Fibroblast of skin of left quadriceps (primary cell): Measurements from ENCODE around the gene PTRHD1.
"Not testable (repeated sequence)": the region's sequence is repeated elsewhere in the genome, so short reads cannot be mapped to it uniquely, and the experiment has no call there.

ENCODE experiments used
- DNase-seq, 2 experiments: peaks; one replicate each; pipeline ENCODE4 v3.0.0-alpha.2; 2013; ENCODE audit warnings: low read depth in 2 of 2

The PTRHD1 gene

GRCh38 chr2:24809316-24810007 lies 16.3 kb upstream of the PTRHD1 start:
- no peak for DNase-seq

- DNase-seq, result no peak
Measured at GRCh38 chr2:24806661-24807036, 13.5 kb upstream of the PTRHD1 start.

- not testable (repeated sequence) for DNase-seq
Measured at GRCh38 chr2:24805811-24806660, 12.8 kb upstream of the PTRHD1 start.

GRCh38 chr2:24800487-24800886 lies 7.3 kb upstream of the PTRHD1 start:
- DNase-seq, result not testable (repeated sequence)

DNA sequence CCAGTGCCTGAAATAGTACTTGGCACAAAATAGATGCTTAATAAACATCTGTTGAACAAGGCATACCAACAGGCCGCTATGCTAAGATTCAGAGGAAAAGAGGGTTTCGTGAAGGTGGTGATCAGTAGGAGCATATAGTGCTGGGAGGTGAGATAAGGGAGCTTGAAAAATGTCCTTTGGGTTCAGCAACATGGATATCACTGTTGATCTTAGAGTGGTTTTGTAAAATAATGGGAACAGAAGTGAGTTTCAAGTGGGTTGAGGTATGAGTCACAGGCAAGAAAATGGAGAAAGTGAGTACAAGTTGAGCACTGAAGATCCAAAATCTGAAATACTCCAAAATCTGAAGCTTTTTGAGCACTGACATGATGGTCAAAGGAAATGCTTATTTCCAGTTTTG lies 4.5 kb upstream of the PTRHD1 start:
- DNase-seq, result no peak

GRCh38 chr2:24793761-24794435 lies 707 bp upstream of the PTRHD1 start:
- no peak for DNase-seq

DNA sequence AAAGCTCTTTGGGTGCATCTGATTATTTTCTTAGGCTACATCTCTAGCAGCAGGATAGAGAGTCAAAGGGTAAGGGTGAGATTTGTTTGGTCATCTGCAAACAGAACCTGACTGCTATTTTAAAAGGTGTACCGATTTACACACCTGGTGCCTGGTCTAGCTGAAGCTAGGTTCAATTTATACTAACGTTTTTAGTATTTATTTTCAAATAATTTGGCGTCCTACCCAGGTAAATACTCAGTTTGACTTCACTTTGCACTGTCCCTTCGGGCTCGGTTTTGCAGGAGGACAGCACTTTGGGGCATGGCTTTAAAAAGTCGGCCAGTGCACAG lies 683 bp downstream of the PTRHD1 start:
- DNase-seq, result no peak

- no peak for DNase-seq
Measured at GRCh38 chr2:24791452-24791851, 1.7 kb downstream of the PTRHD1 start.

DNA sequence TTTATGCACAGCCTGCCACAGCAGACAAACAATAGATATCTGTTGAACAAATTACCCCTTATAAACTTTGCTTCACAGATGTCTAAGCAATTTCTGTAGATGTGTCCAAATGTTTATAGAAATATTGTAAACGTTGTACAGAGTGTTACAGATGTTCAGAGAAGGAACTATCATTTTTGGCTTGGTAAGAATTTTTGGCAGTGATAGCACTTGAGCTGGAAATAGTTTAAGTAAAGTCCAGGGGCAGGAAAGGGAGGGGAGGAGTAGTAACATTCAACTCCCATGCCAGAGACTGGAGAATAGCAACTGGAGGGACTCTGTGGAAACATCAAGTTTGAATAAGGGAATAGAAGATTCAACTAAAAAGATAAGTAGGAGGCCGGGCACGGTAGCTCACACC lies 4.4 kb downstream of the PTRHD1 start:
- no peak for DNase-seq

- DNase-seq, result no peak
Measured at GRCh38 chr2:24787532-24787931, 5.7 kb downstream of the PTRHD1 start.

DNA sequence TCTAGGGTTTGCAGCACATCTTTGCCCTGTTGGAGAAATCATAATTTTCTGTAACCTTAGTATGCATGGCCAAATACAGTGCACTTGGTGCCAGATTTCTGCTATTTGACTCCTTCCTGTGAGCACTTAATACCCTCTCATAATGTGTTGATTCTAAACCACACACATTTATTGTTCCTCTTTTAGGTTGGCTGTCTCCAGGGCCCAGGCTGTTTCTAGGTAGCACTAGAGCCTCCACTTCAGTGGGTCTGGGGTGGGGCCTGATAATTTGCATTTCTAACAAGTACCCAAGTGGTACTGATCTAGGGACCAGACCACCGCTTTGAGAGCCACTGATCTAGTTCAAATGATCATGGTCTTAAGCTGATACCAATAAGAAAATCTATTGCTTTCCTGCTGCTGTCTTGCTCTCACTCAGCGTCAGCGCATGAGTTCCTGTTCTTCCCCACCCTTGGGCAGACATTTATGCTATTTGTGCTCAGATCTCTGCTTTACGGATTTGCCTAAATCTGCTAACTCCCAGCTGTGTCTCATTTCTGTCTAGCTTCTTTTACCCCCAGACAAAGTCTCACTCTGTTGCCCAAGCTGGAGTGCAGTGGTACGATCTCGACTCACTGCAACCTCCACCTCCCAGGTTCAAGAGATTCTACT lies 7.4 kb downstream of the PTRHD1 start:
- no peak for DNase-seq

DNA sequence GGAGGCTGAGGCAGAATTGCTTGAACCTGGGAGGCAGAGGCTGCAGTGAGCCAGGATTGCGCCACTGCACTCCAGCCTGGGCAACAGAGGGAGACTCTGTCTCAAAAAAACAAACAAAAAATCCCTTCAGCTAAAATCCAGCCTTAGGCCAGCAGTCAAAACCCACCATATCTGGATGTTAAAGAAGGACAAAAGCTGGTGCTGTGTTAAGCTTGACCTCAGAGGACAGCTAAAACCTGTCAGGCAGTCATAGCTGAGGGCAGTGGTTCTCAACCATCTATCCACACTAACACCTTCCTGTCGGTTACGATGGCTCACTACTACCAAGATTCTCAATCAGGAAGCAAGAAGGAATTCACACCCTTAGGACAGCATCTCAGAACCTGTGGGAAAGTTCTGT lies 9.6 kb downstream of the PTRHD1 start:
- no peak for DNase-seq

- no peak for DNase-seq
Measured at GRCh38 chr2:24779116-24779515, 14.1 kb downstream of the PTRHD1 start.

DNA sequence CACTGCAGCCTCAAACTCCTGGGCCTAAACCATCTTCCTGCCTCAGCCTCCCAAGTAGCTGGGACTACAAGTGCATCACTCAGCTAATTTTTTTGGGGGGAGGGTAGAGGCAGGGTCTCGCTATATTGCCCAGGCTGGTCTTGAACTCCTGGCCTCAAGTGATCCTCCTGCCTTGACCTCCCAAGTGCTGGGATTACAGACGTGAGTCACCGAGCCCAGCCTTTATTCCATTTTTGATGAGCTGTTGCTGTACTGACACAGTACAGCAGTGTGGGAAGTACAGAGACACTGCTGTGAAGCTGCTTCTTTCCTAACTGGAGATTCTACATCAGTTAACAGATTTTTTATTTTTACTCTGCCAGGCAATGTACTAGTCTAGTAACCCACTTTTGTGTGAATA lies 18.8 kb downstream of the PTRHD1 start:
- DNase-seq, result no peak

DNA sequence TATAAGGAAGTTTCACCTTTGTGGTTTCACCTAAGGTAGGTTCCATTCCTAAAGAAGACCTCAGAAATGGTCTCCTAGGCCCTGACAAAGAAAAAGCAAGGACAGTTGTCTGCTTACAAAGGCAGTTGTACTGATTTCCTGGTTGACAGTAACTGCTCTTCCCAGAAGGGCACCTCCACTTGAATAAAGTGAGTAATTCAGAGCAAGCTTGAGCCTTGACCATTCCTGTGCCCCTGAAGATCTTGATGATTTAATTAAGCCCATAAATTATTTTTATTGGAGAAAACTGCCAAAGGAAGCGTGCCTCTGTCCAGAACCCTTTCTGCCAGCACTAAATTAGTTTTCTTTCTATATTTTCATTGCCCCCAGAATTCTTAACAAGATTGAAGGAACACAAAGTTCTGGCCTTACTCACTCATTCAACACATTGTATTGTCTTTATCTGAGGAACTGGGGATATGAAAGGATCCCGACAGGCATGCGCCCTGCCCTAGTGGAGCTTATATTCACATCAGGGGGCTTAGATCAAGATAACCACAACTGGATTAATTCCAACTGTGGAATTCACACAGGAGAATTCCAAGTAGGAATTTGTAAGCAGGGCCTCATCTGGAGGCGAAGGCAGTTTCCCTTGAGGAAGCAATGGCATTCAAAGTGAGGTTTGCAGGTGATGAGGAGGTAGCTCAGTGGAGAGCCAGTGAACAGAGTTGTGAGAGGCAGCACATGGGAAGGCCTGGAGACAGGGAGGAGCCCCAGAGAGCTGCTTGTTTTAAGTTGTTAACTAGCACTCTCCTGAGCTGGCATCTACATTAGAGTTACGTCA lies 21.2 kb downstream of the PTRHD1 start:
- DNase-seq, result peak; percentile 21 to 30

DNA sequence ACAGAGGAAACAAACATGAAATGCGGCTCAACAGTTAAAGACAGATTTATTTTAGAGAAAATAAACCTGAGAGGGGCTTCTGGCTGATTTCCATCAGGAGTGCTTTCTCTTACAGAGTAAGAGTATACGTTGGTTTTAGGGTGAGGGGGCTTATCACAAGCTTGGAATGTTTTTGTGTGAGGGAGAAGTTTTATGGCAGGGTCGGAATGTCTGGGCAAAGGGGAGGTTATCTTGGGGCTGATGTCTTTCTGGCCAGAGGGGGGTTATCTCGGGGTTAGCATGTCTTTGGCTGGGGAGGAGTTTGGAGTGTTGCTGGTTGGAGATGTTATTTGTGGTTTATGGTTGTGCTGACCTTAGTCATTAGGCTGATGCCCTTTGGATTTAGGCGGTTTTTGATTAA lies 22.1 kb downstream of the PTRHD1 start:
- DNase-seq, result no peak

DNA sequence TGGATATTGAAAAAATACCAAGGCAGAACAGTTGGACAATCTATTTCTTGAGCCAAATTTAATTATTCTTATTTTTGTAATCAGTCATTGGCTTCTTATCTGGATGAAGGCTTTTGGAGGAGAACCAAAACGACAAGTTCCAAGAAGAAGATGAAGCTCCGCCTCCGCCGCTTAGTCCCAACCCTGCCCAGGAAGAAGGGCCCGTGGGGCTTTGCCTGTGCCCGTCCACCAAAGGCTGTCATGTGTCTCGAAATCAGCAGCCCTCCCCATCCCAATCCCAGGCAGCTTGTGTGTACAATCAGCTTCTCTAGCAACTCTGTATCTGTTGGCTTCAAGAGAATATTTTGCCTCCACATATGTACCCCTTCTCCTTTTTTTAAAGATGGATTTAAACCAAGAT lies 24.6 kb downstream of the PTRHD1 start:
- DNase-seq, result no peak

GRCh38 chr2:24768013-24768412 lies 25.2 kb downstream of the PTRHD1 start:
- no peak for DNase-seq

- no peak for DNase-seq
Measured at GRCh38 chr2:24766609-24767008, 26.6 kb downstream of the PTRHD1 start.

DNA sequence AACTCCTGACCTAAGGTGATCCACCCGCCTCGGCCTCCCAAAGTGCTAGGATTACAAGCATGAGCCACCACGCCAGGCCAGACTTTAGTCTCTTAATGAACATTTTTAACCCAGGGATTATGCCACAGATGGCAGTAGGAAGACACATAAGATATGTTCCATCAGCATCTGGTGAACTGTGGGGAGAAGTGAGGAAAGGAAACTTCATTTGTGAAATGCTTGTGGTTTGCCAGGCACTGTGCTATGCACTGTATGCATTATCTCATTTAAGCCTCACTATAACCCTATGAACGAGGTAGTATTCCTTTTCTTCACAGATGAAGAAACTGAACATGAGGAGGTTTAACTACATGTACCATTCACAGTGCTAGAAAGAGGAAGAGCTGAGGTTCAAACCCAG lies 29.3 kb downstream of the PTRHD1 start:
- no peak for DNase-seq

GRCh38 chr2:24762518-24762917 lies 30.7 kb downstream of the PTRHD1 start:
- no peak for DNase-seq

DNA sequence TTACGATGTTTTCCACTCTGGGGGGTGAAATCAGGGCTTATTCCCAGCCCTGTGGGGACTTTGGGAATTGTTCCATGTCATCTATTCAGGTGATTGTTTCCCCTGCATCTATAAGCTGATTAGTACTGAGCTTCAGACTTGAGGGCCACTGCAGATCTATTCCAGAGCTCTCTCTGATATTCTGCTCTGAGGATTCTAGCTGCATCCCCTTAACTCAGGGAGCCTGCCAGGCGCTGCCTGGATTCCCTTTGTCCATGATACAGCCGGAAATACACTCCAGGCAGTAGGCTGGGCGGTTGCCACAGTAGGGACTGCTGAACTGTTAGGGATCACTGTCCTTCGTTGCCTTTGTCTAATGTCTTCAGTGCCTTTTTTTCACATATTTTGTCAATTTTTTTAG lies 31.3 kb downstream of the PTRHD1 start:
- DNase-seq, result no peak
